Measurements from ENCODE around the gene P3R3URF. TPM values are rescaled to one million over a fixed set of nuclear protein-coding genes. Genes with fewer than 3 reads are reported as not detected.

P3R3URF gene
- total and polyA plus RNA-seq, 9 of the 15 experiments (the other 6 are each of a cell fraction or from before 2014, with no cell fraction given) = not detected

- H3K79me2 ChIP-seq (ENCODE audit: control insufficient read depth, insufficient read depth, low read length) = peaks cover 19% of the 10 kb centered on the region; the same call in 2 of the 3 replicates
- ChIA-PET POLR2A (interaction anchor here (0.6 to 4.6 kb wide), 3 partner anchors 9 to 69 kb away, joined by 4 to 50 read pairs (median 5); partner anchors contain the start of gene LURAP1), CTCF (ENCODE audit: low intra/inter-chr PET ratio) (no interaction called here)
- H3K27me3 ChIP-seq (ENCODE audit: control insufficient read depth in 2 of 2, insufficient read depth in 2 of 2, low read length in 2 of 2) = no peaks in the 10 kb centered on the region
- H3K4me2 ChIP-seq (ENCODE audit: insufficient read depth, low read length) = peak overlapping the region; percentile 93
- no peaks in the 10 kb centered on the region; the same call in 1 of the 2 replicates for H3K9me3 ChIP-seq (replicated peaks; ENCODE audit: control insufficient read depth, insufficient read depth, low read depth, low read length)
- H3K36me3 ChIP-seq (ENCODE audit: control insufficient read depth, insufficient read depth, low read length) = no peaks in the 10 kb centered on the region; the same call in 2 of the 3 replicates
- FAIRE-seq (no peak), ATAC-seq (no peak), DNase-seq (ENCODE audit: extremely low read depth in 1 of 4, low spot score in 3 of 4) (no peak)
- H3K27ac ChIP-seq (ENCODE audit: extremely low read depth, low read depth, low read length) = no peak overlapping the region; the same call in 1 of the 3 replicates
- no TSS peak for BruUV-seq (replicated peaks)
- intact Hi-C loops (cut with micrococcal nuclease) = loop anchor here (1.0 to 2.0 kb wide), 3 partner anchors 24 to 97 kb away; no protein-coding TSS in a partner anchor
- 49% methylated on average over 3 of the region's 3 CpGs for WGBS (ENCODE audit: insufficient coverage, low coverage, missing lambda C conversion rate)
- TF ChIP-seq OTX1 (CRISPR knock-in tag; IDR thresholded peaks at IDR 0.05) (no peak), ZBTB43 (CRISPR knock-in tag; IDR thresholded peaks at IDR 0.05) (0 out of 2 replicates have a peak, but pooled peaks have one; percentile 38), LCOR (CRISPR knock-in tag; IDR thresholded peaks at IDR 0.05) (0 out of 2 replicates have a peak, but pooled peaks have one; percentile 27)
- H2AFZ ChIP-seq (ENCODE audit: low read depth, low read length) = peak overlapping the region; percentile 99
- peaks cover 13 to 21% of the 10 kb centered on the region in 2 experiments; a peak in 4 of 5 replicates for H3K4me1 ChIP-seq (replicated peaks in 1 of 2; ENCODE audit: control insufficient read depth in 2 of 2, insufficient read depth in 2 of 2, low read length in 2 of 2)
- peak overlapping the region; percentile 80 to 88; a peak in 3 of 4 replicates for H3K9ac ChIP-seq (ENCODE audit: insufficient read depth in 1 of 2, low read depth in 2 of 2, low read length in 2 of 2)
- in situ Hi-C loops (cut with MboI) = no loop called here
- H3K4me3 ChIP-seq = peak overlapping the region; percentile 61
- no peaks in the 10 kb centered on the region for H3K9me1 ChIP-seq (ENCODE audit: control insufficient read depth, insufficient read depth, low read length)
- H4K20me1 ChIP-seq (replicated peaks; ENCODE audit: control insufficient read depth, insufficient read depth, low read length) = no peaks in the 10 kb centered on the region
Measured at GRCh38 chr1:46133781-46134350, 42.4 kb downstream of the P3R3URF start.
